HepG2 (cell line): Measurements from ENCODE around the gene CNGA1. TPM values are rescaled to one million over a fixed set of nuclear protein-coding genes. Genes with fewer than 3 reads are reported as not detected.

Experiments used
- ATAC-seq: fragments of 200-7000 bp; cut with Tn5 transposase; 3 replicates; pipeline ENCODE4 v1.9.1; 2020; ENCODE audit warnings: mild to moderate bottlenecking, moderate library complexity
- BruUV-seq: library from RNA; stranded (reverse); fragments of 400-500 nt; replicated peaks from 2 replicates; lab custom pipeline; 2021; lab: Mats Ljungman, UMichigan
- CTCF ChIA-PET: fragments of 300-600 bp; formaldehyde crosslinking; extraction: SDS; loops from one replicate; lab custom pipeline; 2021; ENCODE audit warnings: low total read pairs, inconsistent platforms, low intra/inter-chr PET ratio; lab: Yijun Ruan, JAX
- POLR2A ChIA-PET: fragments of 350-600 bp; sonication (Branson Sonifier 250); formaldehyde crosslinking; loops from one replicate; lab custom pipeline; 2020; ENCODE audit warnings: antibody characterized with exemption, inconsistent platforms; lab: Yijun Ruan, JAX
- DNase-seq: peaks from one replicate; pipeline ENCODE4 v3.0.0-alpha.2; 2015; ENCODE audit warnings: low spot score
- FAIRE-seq: peaks from 3 replicates; lab custom pipeline; 2011; peaks lifted over from hg19 to GRCh38; lab: Jason Lieb, UNC
- H2AFZ ChIP-seq: one replicate; pipeline ENCODE4 v1.6.1; 2011; ENCODE audit warnings: low read length, inconsistent platforms
- H3K27ac ChIP-seq: fragments of 300-600 bp; 3 replicates; pipeline ENCODE4 v1.8.0; 2011; ENCODE audit warnings: mixed run types, mild to moderate bottlenecking, mixed read lengths, low read length, inconsistent platforms; ENCODE audit not compliant: insufficient read depth; ENCODE audit errors: extremely low read length
- H3K27me3 ChIP-seq, 2 experiments: fragments of 200-600 bp in 1 of 2; 2 replicates in 1 of 2; 3 replicates in 1 of 2; pipeline versions ENCODE4 v1.6.0 to v1.8.0; 2011; ENCODE audit warnings: low read length in 2 of 2, mild to moderate bottlenecking in 2 of 2, moderate library complexity in 2 of 2, inconsistent platforms in 1 of 2; ENCODE audit not compliant: insufficient read depth in 2 of 2, control insufficient read depth in 1 of 2
- H3K36me3 ChIP-seq, 2 experiments: fragments of 200-600 bp in 1 of 2; replicated peaks in 1 of 2; 2 replicates in 1 of 2; 3 replicates in 1 of 2; pipeline versions ENCODE4 v1.5.1 to v1.8.0; 2011; ENCODE audit warnings: low read length in 2 of 2, inconsistent platforms in 1 of 2; ENCODE audit not compliant: insufficient read depth in 2 of 2, control insufficient read depth in 1 of 2
- H3K4me1 ChIP-seq: 2 replicates; pipeline ENCODE4 v1.5.1; 2012; ENCODE audit warnings: low read length, inconsistent platforms; ENCODE audit not compliant: insufficient read depth
- H3K4me2 ChIP-seq: 2 replicates; pipeline ENCODE4 v1.6.0; 2011; ENCODE audit warnings: low read depth, low read length, inconsistent platforms
- H3K4me3 ChIP-seq, 3 experiments: fragments of 200-600 bp in 1 of 3; sonication (generic), shearing (Covaris generic) in 1 of 3; replicated peaks in 1 of 3; 2 replicates each; pipeline ENCODE4 v1.5.1; 2011 to 2016; ENCODE audit warnings: low read length in 3 of 3, inconsistent platforms in 2 of 3, low read depth in 2 of 3, mild to moderate bottlenecking in 2 of 3, control low read depth in 1 of 3, mixed read lengths in 1 of 3; ENCODE audit not compliant: insufficient read depth in 1 of 3
- H3K79me2 ChIP-seq: one replicate; pipeline ENCODE4 v1.6.1; 2011; ENCODE audit warnings: low read length, inconsistent platforms; ENCODE audit not compliant: insufficient read depth
- H3K9ac ChIP-seq: 2 replicates; pipeline ENCODE4 v1.6.0; 2011; ENCODE audit warnings: mild to moderate bottlenecking, low read depth, low read length, inconsistent platforms; ENCODE audit not compliant: insufficient read depth
- H3K9me3 ChIP-seq: 2 replicates; pipeline ENCODE4 v1.5.1; 2012; ENCODE audit warnings: mild to moderate bottlenecking, low read length
- H4K20me1 ChIP-seq: 2 replicates; pipeline ENCODE4 v1.6.0; 2011; ENCODE audit warnings: inconsistent platforms, mild to moderate bottlenecking, low read length, moderate library complexity; ENCODE audit not compliant: insufficient read depth
- EZH2 ChIP-seq: conservative IDR thresholded peaks from 2 replicates; pipeline ENCODE4 v1.6.1; 2012; ENCODE audit warnings: mild to moderate bottlenecking, low read depth, low read length, moderate library complexity
- FOXM1 ChIP-seq: sonication (generic); formaldehyde crosslinking; IDR thresholded peaks from 2 replicates; pipeline ENCODE4 v1.5.0; 2020; ENCODE audit warnings: missing genetic modification reagents
- HMG20A ChIP-seq: IDR thresholded peaks from 2 replicates; pipeline ENCODE4 v1.6.1; 2016; ENCODE audit warnings: borderline replicate concordance
- NCOA5 ChIP-seq: sonication (generic); formaldehyde crosslinking; IDR thresholded peaks from 2 replicates; pipeline ENCODE4 v1.4.0; 2020; ENCODE audit warnings: missing genetic modification reagents
- SMAD9 ChIP-seq: sonication (generic); formaldehyde crosslinking; IDR thresholded peaks from 2 replicates; pipeline ENCODE4 v1.5.1; 2020; ENCODE audit warnings: mild to moderate bottlenecking, missing genetic modification reagents
- ZEB1 ChIP-seq: IDR thresholded peaks from 2 replicates; pipeline ENCODE4 v1.6.1; 2012; ENCODE audit warnings: mild to moderate bottlenecking, low read depth, inconsistent platforms; ENCODE audit not compliant: insufficient replicate concordance
- ZFP62 ChIP-seq: sonication (generic); formaldehyde crosslinking; IDR thresholded peaks from 2 replicates; pipeline ENCODE4 v1.4.0; 2020; ENCODE audit warnings: missing genetic modification reagents
- ZKSCAN5 ChIP-seq: sonication (generic); formaldehyde crosslinking; IDR thresholded peaks from 2 replicates; pipeline ENCODE4 v1.5.1; 2020; ENCODE audit warnings: mild to moderate bottlenecking, missing genetic modification reagents
- ZNF280B ChIP-seq: sonication (generic); formaldehyde crosslinking; IDR thresholded peaks from 2 replicates; pipeline ENCODE4 v1.5.0; 2020; ENCODE audit warnings: missing genetic modification reagents, mild to moderate bottlenecking, borderline replicate concordance
- ZNF33B ChIP-seq: sonication (generic); formaldehyde crosslinking; IDR thresholded peaks from 2 replicates; pipeline ENCODE4 v1.5.1; 2020; ENCODE audit warnings: mild to moderate bottlenecking, missing genetic modification reagents
- ZNF589 ChIP-seq: sonication (generic); formaldehyde crosslinking; conservative IDR thresholded peaks from 2 replicates; pipeline ENCODE4 v1.8.0; 2022; ENCODE audit warnings: mild to moderate bottlenecking, moderate library complexity, missing genetic modification reagents
- ZNF670 ChIP-seq: sonication (generic); formaldehyde crosslinking; IDR thresholded peaks from 2 replicates; pipeline ENCODE4 v1.8.0; 2022; ENCODE audit warnings: mild to moderate bottlenecking, missing genetic modification reagents, borderline replicate concordance
- WGBS: methylation state at CpG from one replicate; pipeline ENCODE4 v1.1.6; 2017; ENCODE audit warnings: low lambda C conversion rate; 5-methylcytosine and 5-hydroxymethylcytosine counted together
- in situ Hi-C: cut with HindIII; loops from 2 replicates; pipeline ENCODE4 v1.10.0; 2017; ENCODE audit warnings: low pct_unique_long_range_greater_than_20kb; ENCODE audit not compliant: extremely low pct_ligation_motif_present
- intact Hi-C: fragments of 100-400 bp; cut with micrococcal nuclease; formaldehyde crosslinking; loops from one replicate; pipeline ENCODE4 v1.10.0; 2022; ENCODE audit not compliant: unreplicated experiment
- polyA plus RNA-seq, 8 experiments: library from polyadenylated mRNA; depleted of rRNA in 3 of 8; stranded (reverse) in 7 of 8; unstranded in 1 of 8; fragments of >200 nt; fragmentation: Illumina TruSeq in 4 of 8; extraction: Trizol in 4 of 8; gene quantifications; 2 replicates each; pipeline versions ENCODE4 v1.2.1 to v1.2.3, GENCODE V29; 2011 to 2016; ENCODE audit warnings: low read depth in 4 of 8, missing spikeins in 1 of 8, mixed read lengths in 1 of 8; ENCODE audit not compliant: insufficient read depth in 1 of 8
- total RNA-seq, 5 experiments: library from RNA; depleted of rRNA; stranded (reverse); fragments of >200 nt; fragmentation: Illumina TruSeq; extraction: Trizol; gene quantifications; 2 replicates each; pipeline ENCODE4 v1.2.3, GENCODE V29; 2016; ENCODE audit warnings: low read depth in 1 of 5
- TF ChIP-seq, protein P1 (sequence below): sonication (generic); formaldehyde crosslinking; IDR thresholded peaks from 2 replicates; pipeline ENCODE4 v1.4.0; 2020; ENCODE audit warnings: mild to moderate bottlenecking, missing genetic modification reagents
- TF ChIP-seq, protein P2 (sequence below): sonication (generic); formaldehyde crosslinking; IDR thresholded peaks from 2 replicates; pipeline ENCODE4 v1.5.1; 2020; ENCODE audit warnings: missing genetic modification reagents, mild to moderate bottlenecking, borderline replicate concordance
- TF ChIP-seq, protein P3 (sequence below): sonication (generic); formaldehyde crosslinking; IDR thresholded peaks from 2 replicates; pipeline ENCODE4 v1.4.0; 2020; ENCODE audit warnings: mild to moderate bottlenecking, missing genetic modification reagents
- TF ChIP-seq, protein P4 (sequence below): sonication (generic); formaldehyde crosslinking; IDR thresholded peaks from 2 replicates; pipeline ENCODE4 v1.8.1; 2023; ENCODE audit warnings: mild to moderate bottlenecking, missing genetic modification reagents

The CNGA1 gene
- total and polyA plus RNA-seq, 2 of the 13 experiments (the other 11 are each of a cell fraction or from before 2014, with no cell fraction given), result 0.22 to 0.40 TPM

GRCh38 chr4:48011722-48012121 is 4.8 kb downstream of the CNGA1 start:
- ChIA-PET CTCF (no interaction called here), POLR2A (no interaction called here)
- Histone ChIP-seq H3K79me2 (no peaks in the 10 kb centered on the region), H3K27ac (no peak overlapping the region), H3K9me3 (peaks cover 21% of the 10 kb centered on the region; the same call in 1 of the 2 replicates), H4K20me1 (no peaks in the 10 kb centered on the region), H3K27me3 (no peaks in the 10 kb centered on the region; a peak in 1 of 5 replicates), H3K4me2 (no peak overlapping the region), H3K36me3 (no peaks in the 10 kb centered on the region), H3K9ac (no peak overlapping the region), H3K4me1 (peaks cover 15% of the 10 kb centered on the region), H2AFZ (no peak overlapping the region), H3K4me3 (no peak overlapping the region)
- intact Hi-C loops (no loop called here), in situ Hi-C loops (no loop called here)
- WGBS, result 56% methylated on average over 4 of the region's 4 CpGs
- DNase-seq (no peak), ATAC-seq (no peak), FAIRE-seq (no peak)
- TF ChIP-seq, protein P1, sequence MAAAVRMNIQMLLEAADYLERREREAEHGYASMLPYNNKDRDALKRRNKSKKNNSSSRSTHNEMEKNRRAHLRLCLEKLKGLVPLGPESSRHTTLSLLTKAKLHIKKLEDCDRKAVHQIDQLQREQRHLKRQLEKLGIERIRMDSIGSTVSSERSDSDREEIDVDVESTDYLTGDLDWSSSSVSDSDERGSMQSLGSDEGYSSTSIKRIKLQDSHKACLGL (CRISPR knock-in tag), result no peak
- TF ChIP-seq ZNF33B (CRISPR knock-in tag), result no peak
- TF ChIP-seq HMG20A (CRISPR knock-in tag), result no peak
- TF ChIP-seq, protein P2, sequence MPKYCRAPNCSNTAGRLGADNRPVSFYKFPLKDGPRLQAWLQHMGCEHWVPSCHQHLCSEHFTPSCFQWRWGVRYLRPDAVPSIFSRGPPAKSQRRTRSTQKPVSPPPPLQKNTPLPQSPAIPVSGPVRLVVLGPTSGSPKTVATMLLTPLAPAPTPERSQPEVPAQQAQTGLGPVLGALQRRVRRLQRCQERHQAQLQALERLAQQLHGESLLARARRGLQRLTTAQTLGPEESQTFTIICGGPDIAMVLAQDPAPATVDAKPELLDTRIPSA, result no peak
- no peak for TF ChIP-seq ZEB1
- no peak for TF ChIP-seq ZNF670 (CRISPR knock-in tag)
- TF ChIP-seq SMAD9 (CRISPR knock-in tag), result no peak
- no peak for TF ChIP-seq FOXM1
- no peak for TF ChIP-seq EZH2
- TF ChIP-seq ZFP62 (CRISPR knock-in tag), result no peak
- TF ChIP-seq ZNF280B (CRISPR knock-in tag), result no peak
- no peak for TF ChIP-seq ZKSCAN5 (CRISPR knock-in tag)
- TF ChIP-seq, protein P3, sequence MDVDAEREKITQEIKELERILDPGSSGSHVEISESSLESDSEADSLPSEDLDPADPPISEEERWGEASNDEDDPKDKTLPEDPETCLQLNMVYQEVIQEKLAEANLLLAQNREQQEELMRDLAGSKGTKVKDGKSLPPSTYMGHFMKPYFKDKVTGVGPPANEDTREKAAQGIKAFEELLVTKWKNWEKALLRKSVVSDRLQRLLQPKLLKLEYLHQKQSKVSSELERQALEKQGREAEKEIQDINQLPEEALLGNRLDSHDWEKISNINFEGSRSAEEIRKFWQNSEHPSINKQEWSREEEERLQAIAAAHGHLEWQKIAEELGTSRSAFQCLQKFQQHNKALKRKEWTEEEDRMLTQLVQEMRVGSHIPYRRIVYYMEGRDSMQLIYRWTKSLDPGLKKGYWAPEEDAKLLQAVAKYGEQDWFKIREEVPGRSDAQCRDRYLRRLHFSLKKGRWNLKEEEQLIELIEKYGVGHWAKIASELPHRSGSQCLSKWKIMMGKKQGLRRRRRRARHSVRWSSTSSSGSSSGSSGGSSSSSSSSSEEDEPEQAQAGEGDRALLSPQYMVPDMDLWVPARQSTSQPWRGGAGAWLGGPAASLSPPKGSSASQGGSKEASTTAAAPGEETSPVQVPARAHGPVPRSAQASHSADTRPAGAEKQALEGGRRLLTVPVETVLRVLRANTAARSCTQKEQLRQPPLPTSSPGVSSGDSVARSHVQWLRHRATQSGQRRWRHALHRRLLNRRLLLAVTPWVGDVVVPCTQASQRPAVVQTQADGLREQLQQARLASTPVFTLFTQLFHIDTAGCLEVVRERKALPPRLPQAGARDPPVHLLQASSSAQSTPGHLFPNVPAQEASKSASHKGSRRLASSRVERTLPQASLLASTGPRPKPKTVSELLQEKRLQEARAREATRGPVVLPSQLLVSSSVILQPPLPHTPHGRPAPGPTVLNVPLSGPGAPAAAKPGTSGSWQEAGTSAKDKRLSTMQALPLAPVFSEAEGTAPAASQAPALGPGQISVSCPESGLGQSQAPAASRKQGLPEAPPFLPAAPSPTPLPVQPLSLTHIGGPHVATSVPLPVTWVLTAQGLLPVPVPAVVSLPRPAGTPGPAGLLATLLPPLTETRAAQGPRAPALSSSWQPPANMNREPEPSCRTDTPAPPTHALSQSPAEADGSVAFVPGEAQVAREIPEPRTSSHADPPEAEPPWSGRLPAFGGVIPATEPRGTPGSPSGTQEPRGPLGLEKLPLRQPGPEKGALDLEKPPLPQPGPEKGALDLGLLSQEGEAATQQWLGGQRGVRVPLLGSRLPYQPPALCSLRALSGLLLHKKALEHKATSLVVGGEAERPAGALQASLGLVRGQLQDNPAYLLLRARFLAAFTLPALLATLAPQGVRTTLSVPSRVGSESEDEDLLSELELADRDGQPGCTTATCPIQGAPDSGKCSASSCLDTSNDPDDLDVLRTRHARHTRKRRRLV (CRISPR knock-in tag), result no peak
- TF ChIP-seq, protein P4, sequence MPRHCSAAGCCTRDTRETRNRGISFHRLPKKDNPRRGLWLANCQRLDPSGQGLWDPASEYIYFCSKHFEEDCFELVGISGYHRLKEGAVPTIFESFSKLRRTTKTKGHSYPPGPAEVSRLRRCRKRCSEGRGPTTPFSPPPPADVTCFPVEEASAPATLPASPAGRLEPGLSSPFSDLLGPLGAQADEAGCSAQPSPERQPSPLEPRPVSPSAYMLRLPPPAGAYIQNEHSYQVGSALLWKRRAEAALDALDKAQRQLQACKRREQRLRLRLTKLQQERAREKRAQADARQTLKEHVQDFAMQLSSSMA (CRISPR knock-in tag), result no peak
- TF ChIP-seq ZNF589 (CRISPR knock-in tag), result no peak
- no peak for TF ChIP-seq NCOA5 (CRISPR knock-in tag)
- no TSS peak for BruUV-seq
